Esophagus squamous epithelium (tissue), 5 donors: ENCODE measurements around the gene GMPR2. TPM values are rescaled to one million over a fixed set of nuclear protein-coding genes. Genes with fewer than 3 reads are reported as not detected.
"Not testable (repeated sequence)": the region's sequence is repeated elsewhere in the genome, so short reads cannot be mapped to it uniquely, and the experiment has no call there.

ENCODE experiments used
- DNase-seq: peaks from one replicate; lab custom pipeline; 2025; lab: John Stamatoyannopoulos, UW
- H3K27ac ChIP-seq, 4 donors: fragments of 200-600 bp; sonication (generic); one replicate each; pipeline ENCODE4 v1.5.1; 2016 to 2019; ENCODE audit warnings: mild to moderate bottlenecking in 1 of 4
- H3K27me3 ChIP-seq, 4 donors: fragments of 200-600 bp; sonication (generic); 1 replicate in 3 of 4; 2 replicates in 1 of 4; pipeline versions ENCODE4 v1.5.1 to v1.6.0; 2017 to 2021; ENCODE audit warnings: antibody characterized with exemption in 1 of 4
- H3K36me3 ChIP-seq, 3 donors: fragments of 200-600 bp; sonication (generic); one replicate each; pipeline ENCODE4 v1.5.1; 2016 to 2019
- H3K4me1 ChIP-seq, 3 donors: fragments of 200-600 bp; sonication (generic); one replicate each; pipeline ENCODE4 v1.5.1; 2017 to 2019
- H3K4me3 ChIP-seq, 4 donors: fragments of 200-600 bp; sonication (generic); 1 replicate in 3 of 4; 2 replicates in 1 of 4; pipeline ENCODE4 v1.5.1; 2016 to 2019; ENCODE audit warnings: mild to moderate bottlenecking in 2 of 4, moderate library complexity in 1 of 4
- H3K9me3 ChIP-seq, 3 donors: fragments of 200-600 bp; sonication (generic); one replicate each; pipeline ENCODE4 v1.5.1; 2016 to 2019
- POLR2A ChIP-seq, 4 donors: fragments of 450-650 bp; IDR thresholded peaks; one replicate each; pipeline ENCODE4 v1.6.1; 2017; ENCODE audit warnings: antibody characterized with exemption in 4 of 4, mild to moderate bottlenecking in 4 of 4, moderate library complexity in 3 of 4
- WGBS, 2 donors: methylation state at CpG; one replicate each; pipeline ENCODE4 v1.1.5; 2018; 5-methylcytosine and 5-hydroxymethylcytosine counted together
- intact Hi-C: fragments of 100-400 bp; cut with DNase I; formaldehyde crosslinking; loops from one replicate; pipeline ENCODE4 v1.15.0; 2022
- total RNA-seq, 4 donors: library from RNA; depleted of rRNA; stranded (reverse); fragments of >200 nt; gene quantifications; one replicate each; pipeline ENCODE4 v1.1.0, GENCODE V29; 2016
- TF ChIP-seq, protein P1 (sequence below), 6 experiments: fragments of 450-650 bp in 4 of 6; fragments of 200-600 bp in 2 of 6; sonication (generic) in 2 of 6; IDR thresholded peaks; one replicate each; pipeline ENCODE4 v1.5.1; 2016 to 2019; ENCODE audit warnings: antibody characterized with exemption in 6 of 6, mild to moderate bottlenecking in 4 of 6, moderate library complexity in 4 of 6
- donor health status: DM: yes; HTN: yes; CAD: no.

GMPR2 gene
- total RNA-seq, 4 donors from 2014 or later: 18.5 to 47.7 (median 33.1) TPM

- Histone ChIP-seq H3K36me3 (peaks cover 0 to 48% (median 11%) of the 10 kb centered on the region in 3 donors), H3K4me3 (peak overlapping the region in 2 of 4 donors; percentile 99 to 100), H3K9me3 (no peaks in the 10 kb centered on the region), H3K27me3 (no peaks in the 10 kb centered on the region), H3K4me1 (peaks cover 18 to 66% (median 20%) of the 10 kb centered on the region in 3 donors), H3K27ac (no peak overlapping the region)
- intact Hi-C loops: no loop called here
- 83 to 100% methylated on average over 2 of the region's 2 CpGs for WGBS, 2 donors
- DNase-seq: no peak
- TF ChIP-seq POLR2A (IDR thresholded peaks at IDR 0.05): no peak
- TF ChIP-seq, protein P1, sequence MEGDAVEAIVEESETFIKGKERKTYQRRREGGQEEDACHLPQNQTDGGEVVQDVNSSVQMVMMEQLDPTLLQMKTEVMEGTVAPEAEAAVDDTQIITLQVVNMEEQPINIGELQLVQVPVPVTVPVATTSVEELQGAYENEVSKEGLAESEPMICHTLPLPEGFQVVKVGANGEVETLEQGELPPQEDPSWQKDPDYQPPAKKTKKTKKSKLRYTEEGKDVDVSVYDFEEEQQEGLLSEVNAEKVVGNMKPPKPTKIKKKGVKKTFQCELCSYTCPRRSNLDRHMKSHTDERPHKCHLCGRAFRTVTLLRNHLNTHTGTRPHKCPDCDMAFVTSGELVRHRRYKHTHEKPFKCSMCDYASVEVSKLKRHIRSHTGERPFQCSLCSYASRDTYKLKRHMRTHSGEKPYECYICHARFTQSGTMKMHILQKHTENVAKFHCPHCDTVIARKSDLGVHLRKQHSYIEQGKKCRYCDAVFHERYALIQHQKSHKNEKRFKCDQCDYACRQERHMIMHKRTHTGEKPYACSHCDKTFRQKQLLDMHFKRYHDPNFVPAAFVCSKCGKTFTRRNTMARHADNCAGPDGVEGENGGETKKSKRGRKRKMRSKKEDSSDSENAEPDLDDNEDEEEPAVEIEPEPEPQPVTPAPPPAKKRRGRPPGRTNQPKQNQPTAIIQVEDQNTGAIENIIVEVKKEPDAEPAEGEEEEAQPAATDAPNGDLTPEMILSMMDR (IDR thresholded peaks at IDR 0.05): no peak
These were observed 35.7 kb upstream of the GMPR2 start for GRCh38 chr14:24197056-24197450.

GRCh38 chr14:24198814-24199524, 33.8 kb upstream of the GMPR2 start:
- intact Hi-C loops: no loop called here
- Histone ChIP-seq H3K27me3 (no peaks in the 10 kb centered on the region), H3K4me1 (peaks cover 18 to 51% (median 20%) of the 10 kb centered on the region in 3 donors), H3K36me3 (peaks cover 0 to 53% (median 0%) of the 10 kb centered on the region in 3 donors), H3K27ac (no peak overlapping the region), H3K4me3 (no peak overlapping the region), H3K9me3 (no peaks in the 10 kb centered on the region)
- no peak for DNase-seq
- TF ChIP-seq POLR2A (IDR thresholded peaks at IDR 0.05): no peak
- TF ChIP-seq, protein P1 (IDR thresholded peaks at IDR 0.05): no peak
- WGBS, 2 donors: 70 to 85% methylated on average over 7 of the region's 7 CpGs

DNA sequence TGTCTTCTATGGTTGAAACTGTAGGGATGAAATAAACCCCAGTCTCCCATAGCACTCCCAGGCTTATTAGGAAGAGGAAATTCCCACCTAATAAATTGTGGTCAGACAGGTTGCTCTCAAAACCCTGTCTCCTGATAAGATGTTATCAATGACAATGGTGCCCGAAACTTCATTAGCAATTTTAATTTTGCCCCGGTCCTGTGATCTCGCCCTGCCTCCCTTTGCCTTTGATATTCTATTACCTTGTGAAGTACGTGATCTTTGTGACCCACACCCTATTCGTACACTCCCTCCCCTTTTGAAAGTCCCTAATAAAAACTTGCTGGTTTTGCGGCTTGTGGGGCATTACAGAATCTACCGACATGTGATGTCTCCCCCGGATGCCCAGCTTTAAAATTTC, 30.2 kb upstream of the GMPR2 start:
- WGBS, 2 donors: 91% methylated on average over 8 of the region's 8 CpGs
- H3K9me3 ChIP-seq, intact Hi-C loops, H3K4me3 ChIP-seq, H3K27ac ChIP-seq, DNase-seq, H3K27me3 ChIP-seq: not testable (repeated sequence)
- Histone ChIP-seq H3K36me3 (peaks cover 0 to 85% (median 7%) of the 10 kb centered on the region in 3 donors), H3K4me1 (peaks cover 0 to 23% (median 0%) of the 10 kb centered on the region in 3 donors)

DNA sequence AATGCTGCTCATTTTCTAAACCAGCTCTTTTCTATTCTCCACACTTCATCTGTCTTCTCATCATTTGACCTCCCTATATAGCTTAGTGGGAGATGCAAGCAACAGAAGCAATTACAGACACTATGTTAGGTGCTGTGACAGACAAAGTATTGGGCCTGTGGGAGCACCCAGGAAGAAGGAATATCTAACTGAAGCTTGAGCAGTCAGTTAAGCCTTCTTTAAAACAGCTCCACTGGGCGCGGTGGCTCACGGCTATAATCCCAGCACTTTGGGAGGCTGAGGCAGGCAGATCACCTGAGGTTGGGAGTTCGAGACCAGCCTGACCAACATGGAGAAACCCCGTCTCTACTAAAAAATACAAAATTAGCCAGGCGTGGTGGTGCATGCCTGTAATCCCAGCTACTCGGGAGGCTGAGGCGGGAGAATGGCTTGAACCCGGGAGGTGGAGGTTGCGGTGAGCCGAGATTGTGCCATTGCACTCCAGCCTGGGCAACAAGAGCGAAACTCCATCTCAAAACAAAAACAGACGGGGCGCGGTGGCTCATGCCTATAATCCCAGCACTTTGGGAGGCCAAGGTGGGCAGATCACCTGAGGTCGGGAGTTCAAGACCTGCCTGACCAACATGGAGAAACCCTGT, 29.4 kb upstream of the GMPR2 start:
- peaks cover 0 to 94% (median 10%) of the 10 kb centered on the region in 3 donors for H3K36me3 ChIP-seq
- H3K9me3 ChIP-seq, H3K27me3 ChIP-seq, H3K4me3 ChIP-seq, DNase-seq, intact Hi-C loops, H3K27ac ChIP-seq: not testable (repeated sequence)
- H3K4me1 ChIP-seq: peaks cover 0 to 18% (median 0%) of the 10 kb centered on the region in 3 donors
- WGBS, 2 donors: 89 to 92% methylated on average over 14 to 16 of the region's 16 CpGs

GRCh38 chr14:24204163-24205146, 28.3 kb upstream of the GMPR2 start:
- Histone ChIP-seq H3K9me3 (no peaks in the 10 kb centered on the region), H3K4me3 (no peak overlapping the region), H3K27ac (no peak overlapping the region), H3K36me3 (peaks cover 0 to 96% (median 10%) of the 10 kb centered on the region in 3 donors), H3K4me1 (peaks cover 0 to 9% (median 0%) of the 10 kb centered on the region in 3 donors), H3K27me3 (no peaks in the 10 kb centered on the region)
- 92 to 93% methylated on average over 7 of the region's 7 CpGs for WGBS, 2 donors
- no peak for DNase-seq
- no peak for TF ChIP-seq POLR2A (IDR thresholded peaks at IDR 0.05)
- TF ChIP-seq, protein P1 (IDR thresholded peaks at IDR 0.05): no peak
- intact Hi-C loops: no loop called here
